K562 (cell line): Measurements from ENCODE around the gene ANKMY1. TPM values are rescaled to one million over a fixed set of nuclear protein-coding genes. Genes with fewer than 3 reads are reported as not detected.

Experiments used
- ASH1L ChIP-seq: fragments of 450-650 bp; IDR thresholded peaks from 2 replicates; pipeline ENCODE4 v1.6.1; 2018; ENCODE audit warnings: borderline replicate concordance, mild to moderate bottlenecking, low read depth; ENCODE audit not compliant: partially characterized antibody
- SAP30 ChIP-seq: fragments of 200-600 bp; sonication (generic); IDR thresholded peaks from 2 replicates; pipeline ENCODE4 v1.6.1; 2012; ENCODE audit warnings: borderline replicate concordance, low read depth, mild to moderate bottlenecking, moderate library complexity, low read length, control low read depth, inconsistent platforms; ENCODE audit not compliant: insufficient read depth, poor library complexity, severe bottlenecking
- TFAP4 ChIP-seq: sonication (generic); formaldehyde crosslinking; IDR thresholded peaks from 2 replicates; pipeline ENCODE4 v1.8.0; 2022; ENCODE audit warnings: missing genetic modification reagents, mild to moderate bottlenecking, moderate library complexity, borderline replicate concordance
- ZNF57 ChIP-seq: fragments of 450-650 bp; formaldehyde crosslinking; IDR thresholded peaks from 2 replicates; pipeline ENCODE4 v1.4.0; 2020; ENCODE audit warnings: mild to moderate bottlenecking, moderate library complexity
- polyA plus RNA-seq, 8 experiments: library from polyadenylated mRNA; depleted of rRNA in 4 of 8; stranded (reverse) in 5 of 8; unstranded in 3 of 8; fragments of >200 nt; fragmentation: Nextera tagmentation in 2 of 8; fragmentation: Illumina TruSeq in 1 of 8; extraction: Ambion mirVana in 2 of 8; extraction: Trizol in 1 of 8; gene quantifications; 2 replicates each; pipeline versions ENCODE4 v1.2.1 to v1.2.3, GENCODE V29; 2011 to 2014; ENCODE audit warnings: inconsistent platforms in 1 of 8, missing spikeins in 1 of 8
- total RNA-seq, 7 experiments: library from RNA; depleted of rRNA in 6 of 7; stranded (reverse); fragments of >200 nt in 6 of 7; fragmentation: Illumina TruSeq in 2 of 7; extraction: Trizol in 2 of 7; gene quantifications; 2 replicates each; pipeline versions ENCODE4 v1.2.1 to v1.2.3, GENCODE V29; 2011 to 2021; ENCODE audit warnings: low replicate concordance in 1 of 7
- TF ChIP-seq, protein P1 (sequence below): fragments of 450-650 bp; IDR thresholded peaks from 2 replicates; pipeline ENCODE4 v1.6.1; 2016; ENCODE audit warnings: mild to moderate bottlenecking, moderate library complexity
- TF ChIP-seq, protein P2 (sequence below): sonication (generic); formaldehyde crosslinking; IDR thresholded peaks from 2 replicates; pipeline ENCODE4 v1.8.0; 2023; ENCODE audit warnings: mild to moderate bottlenecking, missing genetic modification reagents
- TF ChIP-seq, protein P3 (sequence below): fragments of 250-450 bp; sonication (Bioruptor Pico); IDR thresholded peaks from 2 replicates; pipeline ENCODE4 v1.4.0; 2020

ANKMY1 gene
- total and polyA plus RNA-seq, 9 of the 15 experiments (the other 6 are each of a cell fraction or from before 2014, with no cell fraction given): 0.75 to 15.1 (median 11.7) TPM

- TF ChIP-seq, protein P1, sequence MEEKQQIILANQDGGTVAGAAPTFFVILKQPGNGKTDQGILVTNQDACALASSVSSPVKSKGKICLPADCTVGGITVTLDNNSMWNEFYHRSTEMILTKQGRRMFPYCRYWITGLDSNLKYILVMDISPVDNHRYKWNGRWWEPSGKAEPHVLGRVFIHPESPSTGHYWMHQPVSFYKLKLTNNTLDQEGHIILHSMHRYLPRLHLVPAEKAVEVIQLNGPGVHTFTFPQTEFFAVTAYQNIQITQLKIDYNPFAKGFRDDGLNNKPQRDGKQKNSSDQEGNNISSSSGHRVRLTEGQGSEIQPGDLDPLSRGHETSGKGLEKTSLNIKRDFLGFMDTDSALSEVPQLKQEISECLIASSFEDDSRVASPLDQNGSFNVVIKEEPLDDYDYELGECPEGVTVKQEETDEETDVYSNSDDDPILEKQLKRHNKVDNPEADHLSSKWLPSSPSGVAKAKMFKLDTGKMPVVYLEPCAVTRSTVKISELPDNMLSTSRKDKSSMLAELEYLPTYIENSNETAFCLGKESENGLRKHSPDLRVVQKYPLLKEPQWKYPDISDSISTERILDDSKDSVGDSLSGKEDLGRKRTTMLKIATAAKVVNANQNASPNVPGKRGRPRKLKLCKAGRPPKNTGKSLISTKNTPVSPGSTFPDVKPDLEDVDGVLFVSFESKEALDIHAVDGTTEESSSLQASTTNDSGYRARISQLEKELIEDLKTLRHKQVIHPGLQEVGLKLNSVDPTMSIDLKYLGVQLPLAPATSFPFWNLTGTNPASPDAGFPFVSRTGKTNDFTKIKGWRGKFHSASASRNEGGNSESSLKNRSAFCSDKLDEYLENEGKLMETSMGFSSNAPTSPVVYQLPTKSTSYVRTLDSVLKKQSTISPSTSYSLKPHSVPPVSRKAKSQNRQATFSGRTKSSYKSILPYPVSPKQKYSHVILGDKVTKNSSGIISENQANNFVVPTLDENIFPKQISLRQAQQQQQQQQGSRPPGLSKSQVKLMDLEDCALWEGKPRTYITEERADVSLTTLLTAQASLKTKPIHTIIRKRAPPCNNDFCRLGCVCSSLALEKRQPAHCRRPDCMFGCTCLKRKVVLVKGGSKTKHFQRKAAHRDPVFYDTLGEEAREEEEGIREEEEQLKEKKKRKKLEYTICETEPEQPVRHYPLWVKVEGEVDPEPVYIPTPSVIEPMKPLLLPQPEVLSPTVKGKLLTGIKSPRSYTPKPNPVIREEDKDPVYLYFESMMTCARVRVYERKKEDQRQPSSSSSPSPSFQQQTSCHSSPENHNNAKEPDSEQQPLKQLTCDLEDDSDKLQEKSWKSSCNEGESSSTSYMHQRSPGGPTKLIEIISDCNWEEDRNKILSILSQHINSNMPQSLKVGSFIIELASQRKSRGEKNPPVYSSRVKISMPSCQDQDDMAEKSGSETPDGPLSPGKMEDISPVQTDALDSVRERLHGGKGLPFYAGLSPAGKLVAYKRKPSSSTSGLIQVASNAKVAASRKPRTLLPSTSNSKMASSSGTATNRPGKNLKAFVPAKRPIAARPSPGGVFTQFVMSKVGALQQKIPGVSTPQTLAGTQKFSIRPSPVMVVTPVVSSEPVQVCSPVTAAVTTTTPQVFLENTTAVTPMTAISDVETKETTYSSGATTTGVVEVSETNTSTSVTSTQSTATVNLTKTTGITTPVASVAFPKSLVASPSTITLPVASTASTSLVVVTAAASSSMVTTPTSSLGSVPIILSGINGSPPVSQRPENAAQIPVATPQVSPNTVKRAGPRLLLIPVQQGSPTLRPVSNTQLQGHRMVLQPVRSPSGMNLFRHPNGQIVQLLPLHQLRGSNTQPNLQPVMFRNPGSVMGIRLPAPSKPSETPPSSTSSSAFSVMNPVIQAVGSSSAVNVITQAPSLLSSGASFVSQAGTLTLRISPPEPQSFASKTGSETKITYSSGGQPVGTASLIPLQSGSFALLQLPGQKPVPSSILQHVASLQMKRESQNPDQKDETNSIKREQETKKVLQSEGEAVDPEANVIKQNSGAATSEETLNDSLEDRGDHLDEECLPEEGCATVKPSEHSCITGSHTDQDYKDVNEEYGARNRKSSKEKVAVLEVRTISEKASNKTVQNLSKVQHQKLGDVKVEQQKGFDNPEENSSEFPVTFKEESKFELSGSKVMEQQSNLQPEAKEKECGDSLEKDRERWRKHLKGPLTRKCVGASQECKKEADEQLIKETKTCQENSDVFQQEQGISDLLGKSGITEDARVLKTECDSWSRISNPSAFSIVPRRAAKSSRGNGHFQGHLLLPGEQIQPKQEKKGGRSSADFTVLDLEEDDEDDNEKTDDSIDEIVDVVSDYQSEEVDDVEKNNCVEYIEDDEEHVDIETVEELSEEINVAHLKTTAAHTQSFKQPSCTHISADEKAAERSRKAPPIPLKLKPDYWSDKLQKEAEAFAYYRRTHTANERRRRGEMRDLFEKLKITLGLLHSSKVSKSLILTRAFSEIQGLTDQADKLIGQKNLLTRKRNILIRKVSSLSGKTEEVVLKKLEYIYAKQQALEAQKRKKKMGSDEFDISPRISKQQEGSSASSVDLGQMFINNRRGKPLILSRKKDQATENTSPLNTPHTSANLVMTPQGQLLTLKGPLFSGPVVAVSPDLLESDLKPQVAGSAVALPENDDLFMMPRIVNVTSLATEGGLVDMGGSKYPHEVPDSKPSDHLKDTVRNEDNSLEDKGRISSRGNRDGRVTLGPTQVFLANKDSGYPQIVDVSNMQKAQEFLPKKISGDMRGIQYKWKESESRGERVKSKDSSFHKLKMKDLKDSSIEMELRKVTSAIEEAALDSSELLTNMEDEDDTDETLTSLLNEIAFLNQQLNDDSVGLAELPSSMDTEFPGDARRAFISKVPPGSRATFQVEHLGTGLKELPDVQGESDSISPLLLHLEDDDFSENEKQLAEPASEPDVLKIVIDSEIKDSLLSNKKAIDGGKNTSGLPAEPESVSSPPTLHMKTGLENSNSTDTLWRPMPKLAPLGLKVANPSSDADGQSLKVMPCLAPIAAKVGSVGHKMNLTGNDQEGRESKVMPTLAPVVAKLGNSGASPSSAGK: no peak
- TF ChIP-seq, protein P2, sequence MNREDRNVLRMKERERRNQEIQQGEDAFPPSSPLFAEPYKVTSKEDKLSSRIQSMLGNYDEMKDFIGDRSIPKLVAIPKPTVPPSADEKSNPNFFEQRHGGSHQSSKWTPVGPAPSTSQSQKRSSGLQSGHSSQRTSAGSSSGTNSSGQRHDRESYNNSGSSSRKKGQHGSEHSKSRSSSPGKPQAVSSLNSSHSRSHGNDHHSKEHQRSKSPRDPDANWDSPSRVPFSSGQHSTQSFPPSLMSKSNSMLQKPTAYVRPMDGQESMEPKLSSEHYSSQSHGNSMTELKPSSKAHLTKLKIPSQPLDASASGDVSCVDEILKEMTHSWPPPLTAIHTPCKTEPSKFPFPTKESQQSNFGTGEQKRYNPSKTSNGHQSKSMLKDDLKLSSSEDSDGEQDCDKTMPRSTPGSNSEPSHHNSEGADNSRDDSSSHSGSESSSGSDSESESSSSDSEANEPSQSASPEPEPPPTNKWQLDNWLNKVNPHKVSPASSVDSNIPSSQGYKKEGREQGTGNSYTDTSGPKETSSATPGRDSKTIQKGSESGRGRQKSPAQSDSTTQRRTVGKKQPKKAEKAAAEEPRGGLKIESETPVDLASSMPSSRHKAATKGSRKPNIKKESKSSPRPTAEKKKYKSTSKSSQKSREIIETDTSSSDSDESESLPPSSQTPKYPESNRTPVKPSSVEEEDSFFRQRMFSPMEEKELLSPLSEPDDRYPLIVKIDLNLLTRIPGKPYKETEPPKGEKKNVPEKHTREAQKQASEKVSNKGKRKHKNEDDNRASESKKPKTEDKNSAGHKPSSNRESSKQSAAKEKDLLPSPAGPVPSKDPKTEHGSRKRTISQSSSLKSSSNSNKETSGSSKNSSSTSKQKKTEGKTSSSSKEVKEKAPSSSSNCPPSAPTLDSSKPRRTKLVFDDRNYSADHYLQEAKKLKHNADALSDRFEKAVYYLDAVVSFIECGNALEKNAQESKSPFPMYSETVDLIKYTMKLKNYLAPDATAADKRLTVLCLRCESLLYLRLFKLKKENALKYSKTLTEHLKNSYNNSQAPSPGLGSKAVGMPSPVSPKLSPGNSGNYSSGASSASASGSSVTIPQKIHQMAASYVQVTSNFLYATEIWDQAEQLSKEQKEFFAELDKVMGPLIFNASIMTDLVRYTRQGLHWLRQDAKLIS (CRISPR knock-in tag): peak; percentile 31; the same call in 1 of the 2 replicates
- TF ChIP-seq TFAP4 (CRISPR knock-in tag): peak; percentile 74; the same call in 1 of the 2 replicates
- TF ChIP-seq ASH1L: no peak
- peak; percentile 65; the same call in 1 of the 2 replicates for TF ChIP-seq ZNF57 (CRISPR knock-in tag)
- TF ChIP-seq SAP30: no peak
- TF ChIP-seq, protein P3, sequence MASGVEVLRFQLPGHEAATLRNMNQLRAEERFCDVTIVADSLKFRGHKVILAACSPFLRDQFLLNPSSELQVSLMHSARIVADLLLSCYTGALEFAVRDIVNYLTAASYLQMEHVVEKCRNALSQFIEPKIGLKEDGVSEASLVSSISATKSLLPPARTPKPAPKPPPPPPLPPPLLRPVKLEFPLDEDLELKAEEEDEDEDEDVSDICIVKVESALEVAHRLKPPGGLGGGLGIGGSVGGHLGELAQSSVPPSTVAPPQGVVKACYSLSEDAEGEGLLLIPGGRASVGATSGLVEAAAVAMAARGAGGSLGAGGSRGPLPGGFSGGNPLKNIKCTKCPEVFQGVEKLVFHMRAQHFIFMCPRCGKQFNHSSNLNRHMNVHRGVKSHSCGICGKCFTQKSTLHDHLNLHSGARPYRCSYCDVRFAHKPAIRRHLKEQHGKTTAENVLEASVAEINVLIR: peak; percentile 11; the same call in 1 of the 2 replicates
Measured at GRCh38 chr2:240565333-240566202, 7.8 kb upstream of the ANKMY1 start (continued).
